Progenitor cell of endocrine pancreas (in vitro differentiated cells): Measurements from ENCODE around the gene PLEKHA6. TPM values are rescaled to one million over a fixed set of nuclear protein-coding genes. Genes with fewer than 3 reads are reported as not detected.

ENCODE experiments used
- DNase-seq: peaks from one replicate; pipeline ENCODE4 v3.0.0; 2021; ENCODE audit warnings: low spot score; ENCODE audit not compliant: unreplicated experiment
- H3K27ac Mint-ChIP-seq: 2 replicates; pipeline ENCODE4 v1.8.0; 2021; ENCODE audit warnings: mild to moderate bottlenecking, moderate library complexity, mixed read lengths
- H3K27me3 Mint-ChIP-seq: 2 replicates; pipeline ENCODE4 v1.8.0; 2021; ENCODE audit warnings: mixed read lengths
- H3K36me3 Mint-ChIP-seq: 2 replicates; pipeline ENCODE4 v1.8.0; 2022; ENCODE audit warnings: mixed read lengths; ENCODE audit not compliant: insufficient read depth
- H3K4me1 Mint-ChIP-seq: 2 replicates; pipeline ENCODE4 v1.8.0; 2021; ENCODE audit warnings: low read depth, mixed read lengths
- H3K4me3 Mint-ChIP-seq: 2 replicates; pipeline ENCODE4 v1.8.0; 2021; ENCODE audit warnings: low read depth, mild to moderate bottlenecking, moderate library complexity, mixed read lengths
- H3K9me3 Mint-ChIP-seq: 2 replicates; pipeline ENCODE4 v1.8.0; 2021; ENCODE audit warnings: low read depth, mixed read lengths
- total RNA-seq: library from RNA; stranded (reverse); gene quantifications from 2 replicates; pipeline ENCODE4 v1.2.1, GENCODE V29; 2021
- TF ChIP-seq, protein P1 (sequence below): fragments of 200-600 bp; sonication (generic); IDR thresholded peaks from one replicate; pipeline ENCODE4 v1.5.0; 2021; ENCODE audit warnings: antibody characterized with exemption, mild to moderate bottlenecking; ENCODE audit not compliant: unreplicated experiment

PLEKHA6 gene
- total RNA-seq, 1 donor from 2014 or later, result 66.9 TPM

DNA sequence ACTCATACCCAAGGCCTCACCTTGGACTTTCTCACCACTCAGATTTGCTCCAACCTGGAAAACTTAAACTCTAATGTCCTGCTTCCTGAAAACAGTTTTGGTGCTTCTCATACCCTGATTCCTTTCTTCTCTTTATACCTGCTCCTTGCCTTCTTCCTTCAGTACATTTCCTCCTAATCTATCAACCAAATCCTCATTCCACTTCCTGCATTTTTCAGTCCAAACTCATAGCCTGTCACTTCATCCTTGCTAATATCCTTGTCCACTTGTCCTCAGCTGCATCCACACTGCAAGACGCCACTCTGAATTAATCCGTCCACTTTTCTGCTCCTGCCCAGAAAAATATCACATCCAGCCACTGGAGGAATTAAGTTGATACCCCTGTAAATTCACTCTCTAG is 26.0 kb upstream of the PLEKHA6 start:
- DNase-seq, result no peak
- TF ChIP-seq, protein P1, sequence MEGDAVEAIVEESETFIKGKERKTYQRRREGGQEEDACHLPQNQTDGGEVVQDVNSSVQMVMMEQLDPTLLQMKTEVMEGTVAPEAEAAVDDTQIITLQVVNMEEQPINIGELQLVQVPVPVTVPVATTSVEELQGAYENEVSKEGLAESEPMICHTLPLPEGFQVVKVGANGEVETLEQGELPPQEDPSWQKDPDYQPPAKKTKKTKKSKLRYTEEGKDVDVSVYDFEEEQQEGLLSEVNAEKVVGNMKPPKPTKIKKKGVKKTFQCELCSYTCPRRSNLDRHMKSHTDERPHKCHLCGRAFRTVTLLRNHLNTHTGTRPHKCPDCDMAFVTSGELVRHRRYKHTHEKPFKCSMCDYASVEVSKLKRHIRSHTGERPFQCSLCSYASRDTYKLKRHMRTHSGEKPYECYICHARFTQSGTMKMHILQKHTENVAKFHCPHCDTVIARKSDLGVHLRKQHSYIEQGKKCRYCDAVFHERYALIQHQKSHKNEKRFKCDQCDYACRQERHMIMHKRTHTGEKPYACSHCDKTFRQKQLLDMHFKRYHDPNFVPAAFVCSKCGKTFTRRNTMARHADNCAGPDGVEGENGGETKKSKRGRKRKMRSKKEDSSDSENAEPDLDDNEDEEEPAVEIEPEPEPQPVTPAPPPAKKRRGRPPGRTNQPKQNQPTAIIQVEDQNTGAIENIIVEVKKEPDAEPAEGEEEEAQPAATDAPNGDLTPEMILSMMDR, result no peak
- Mint-ChIP-seq H3K36me3 (no peaks in the 10 kb centered on the region), H3K27ac (no peak overlapping the region), H3K9me3 (no peaks in the 10 kb centered on the region), H3K27me3 (peaks cover 15% of the 10 kb centered on the region), H3K4me3 (no peak overlapping the region), H3K4me1 (no peaks in the 10 kb centered on the region)

DNA sequence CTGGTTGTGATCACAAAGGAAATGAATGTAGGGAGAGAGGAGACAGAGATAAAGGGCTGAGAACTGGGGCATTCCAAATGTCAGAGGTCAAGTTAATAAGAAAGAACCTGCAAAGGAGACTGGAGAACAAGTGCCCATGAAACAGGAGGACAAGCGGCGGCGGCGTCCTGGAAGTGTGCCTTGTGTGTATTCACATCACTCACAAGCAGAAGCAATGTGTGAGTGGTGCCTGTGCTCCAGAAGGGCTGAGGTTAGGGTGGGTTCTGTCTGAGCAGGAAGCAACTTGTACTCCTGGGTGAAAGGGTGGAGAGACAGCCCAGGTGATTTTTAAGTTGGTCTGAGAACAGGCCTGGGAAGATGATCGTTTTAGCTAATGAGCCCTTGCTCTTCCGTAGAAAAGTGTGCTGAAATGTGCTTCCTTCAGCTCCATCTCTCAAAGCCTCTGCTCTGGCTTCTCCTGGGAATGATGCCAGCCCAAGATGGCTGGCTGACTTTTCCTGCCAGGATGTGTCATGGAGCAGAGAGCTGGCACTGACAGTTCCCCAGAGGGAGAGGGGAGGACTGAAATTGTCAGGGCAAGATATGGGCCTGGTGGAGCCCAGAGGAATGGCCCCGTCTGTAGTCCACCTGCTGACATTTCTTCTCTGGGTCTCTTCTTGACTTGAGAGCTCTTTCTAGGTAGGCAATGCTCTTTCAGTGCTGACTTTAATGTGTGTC is 25.1 kb upstream of the PLEKHA6 start:
- Mint-ChIP-seq H3K4me3 (no peak overlapping the region), H3K4me1 (no peaks in the 10 kb centered on the region), H3K27me3 (peaks cover 17% of the 10 kb centered on the region), H3K9me3 (no peaks in the 10 kb centered on the region), H3K36me3 (no peaks in the 10 kb centered on the region), H3K27ac (no peak overlapping the region)
- DNase-seq, result no peak
- TF ChIP-seq, protein P1, result no peak

DNA sequence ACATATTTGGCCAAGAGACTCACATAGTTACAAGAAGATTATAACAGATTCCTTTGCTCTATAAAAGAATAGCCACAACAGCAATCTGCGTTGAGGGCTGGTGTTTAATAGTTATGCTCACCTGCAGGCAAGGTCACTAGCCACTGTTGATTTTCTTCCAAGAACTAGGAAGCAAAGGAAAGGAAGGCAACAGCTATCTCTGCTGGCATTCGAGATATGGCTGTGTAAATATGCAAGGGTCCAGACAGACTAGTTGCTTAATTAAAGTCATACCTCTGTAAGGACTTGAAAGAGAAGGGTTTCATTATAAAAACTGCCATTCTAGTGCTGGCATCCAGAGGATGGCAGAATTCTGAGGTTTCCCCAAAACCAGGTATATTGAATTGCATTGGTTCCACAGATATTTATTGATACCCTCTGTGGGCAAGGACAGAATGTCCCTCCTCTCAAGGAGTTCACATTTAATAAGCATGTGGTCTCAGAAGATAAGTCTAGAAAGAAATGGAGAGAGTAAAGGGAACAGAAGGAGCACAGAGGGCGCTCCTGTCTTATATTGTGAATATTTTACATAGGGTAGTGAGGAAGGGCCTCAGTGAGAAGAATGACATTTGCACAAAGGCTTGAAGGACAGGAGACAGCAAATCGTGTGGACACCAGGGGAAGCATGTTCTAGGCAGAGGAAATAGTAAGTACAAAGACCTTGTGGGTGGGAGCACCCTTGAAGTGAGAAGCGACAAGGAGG is 23.6 kb upstream of the PLEKHA6 start:
- DNase-seq, result no peak
- no peaks in the 10 kb centered on the region for H3K36me3 Mint-ChIP-seq
- H3K9me3 Mint-ChIP-seq, result no peaks in the 10 kb centered on the region
- peaks cover 20% of the 10 kb centered on the region for H3K27me3 Mint-ChIP-seq
- H3K4me3 Mint-ChIP-seq, result no peak overlapping the region
- no peak overlapping the region for H3K27ac Mint-ChIP-seq
- peaks cover 2% of the 10 kb centered on the region for H3K4me1 Mint-ChIP-seq
- TF ChIP-seq, protein P1, result no peak

DNA sequence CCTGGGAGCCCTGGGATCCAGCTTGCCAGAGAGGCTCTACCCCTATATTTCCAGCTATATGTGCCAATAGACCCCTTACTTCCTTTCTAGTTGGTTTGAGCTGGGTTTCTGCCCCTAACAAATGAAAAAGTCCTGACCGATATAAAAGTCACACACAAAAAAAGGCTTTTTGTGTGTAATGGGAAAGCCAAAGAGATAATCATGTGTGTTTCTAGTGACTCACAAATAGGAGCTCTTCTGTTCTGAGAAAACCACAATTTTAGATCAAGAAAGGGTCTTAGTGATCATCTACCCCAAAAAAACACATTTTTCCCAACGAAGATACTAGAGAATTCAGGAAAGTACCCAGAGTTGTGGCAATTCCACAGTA is 23.0 kb upstream of the PLEKHA6 start:
- Mint-ChIP-seq H3K4me3 (no peak overlapping the region), H3K27me3 (peaks cover 25% of the 10 kb centered on the region), H3K27ac (no peak overlapping the region), H3K36me3 (no peaks in the 10 kb centered on the region), H3K4me1 (peaks cover 6% of the 10 kb centered on the region), H3K9me3 (no peaks in the 10 kb centered on the region)
- DNase-seq, result no peak
- TF ChIP-seq, protein P1, result no peak

DNA sequence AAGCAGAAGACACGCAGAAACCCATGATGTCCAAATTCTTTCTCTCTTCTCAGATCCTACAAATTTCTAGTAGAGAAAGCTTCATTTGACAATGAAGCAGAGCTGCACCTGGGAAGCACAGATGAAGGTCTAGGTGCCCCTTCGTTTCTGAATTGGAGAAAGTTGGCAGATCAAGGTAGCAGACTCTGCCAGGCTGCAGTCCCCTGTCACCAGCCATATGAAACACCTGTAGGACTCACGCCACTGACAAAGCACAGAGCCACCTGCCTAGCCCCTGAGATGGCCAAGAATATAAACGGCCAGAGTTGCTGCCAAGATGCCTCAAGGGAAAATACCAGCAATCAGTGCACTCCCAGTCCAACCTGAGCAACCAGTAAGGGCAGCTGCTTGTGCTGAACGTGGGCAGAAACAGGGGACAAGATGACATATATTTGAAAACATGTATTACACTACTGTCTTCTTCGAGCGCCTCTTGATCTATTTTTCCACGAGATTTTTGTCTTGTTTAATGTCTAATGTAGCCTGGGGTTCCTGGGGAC is 20.6 kb upstream of the PLEKHA6 start:
- H3K36me3 Mint-ChIP-seq, result no peaks in the 10 kb centered on the region
- peaks cover 35% of the 10 kb centered on the region for H3K27me3 Mint-ChIP-seq
- no peak overlapping the region for H3K4me3 Mint-ChIP-seq
- TF ChIP-seq, protein P1, result no peak
- H3K9me3 Mint-ChIP-seq, result no peaks in the 10 kb centered on the region
- DNase-seq, result no peak
- H3K4me1 Mint-ChIP-seq, result peaks cover 11% of the 10 kb centered on the region
- H3K27ac Mint-ChIP-seq, result no peak overlapping the region
